ENCODE results near the gene NDUFS6.

NDUFS6 gene

DNA sequence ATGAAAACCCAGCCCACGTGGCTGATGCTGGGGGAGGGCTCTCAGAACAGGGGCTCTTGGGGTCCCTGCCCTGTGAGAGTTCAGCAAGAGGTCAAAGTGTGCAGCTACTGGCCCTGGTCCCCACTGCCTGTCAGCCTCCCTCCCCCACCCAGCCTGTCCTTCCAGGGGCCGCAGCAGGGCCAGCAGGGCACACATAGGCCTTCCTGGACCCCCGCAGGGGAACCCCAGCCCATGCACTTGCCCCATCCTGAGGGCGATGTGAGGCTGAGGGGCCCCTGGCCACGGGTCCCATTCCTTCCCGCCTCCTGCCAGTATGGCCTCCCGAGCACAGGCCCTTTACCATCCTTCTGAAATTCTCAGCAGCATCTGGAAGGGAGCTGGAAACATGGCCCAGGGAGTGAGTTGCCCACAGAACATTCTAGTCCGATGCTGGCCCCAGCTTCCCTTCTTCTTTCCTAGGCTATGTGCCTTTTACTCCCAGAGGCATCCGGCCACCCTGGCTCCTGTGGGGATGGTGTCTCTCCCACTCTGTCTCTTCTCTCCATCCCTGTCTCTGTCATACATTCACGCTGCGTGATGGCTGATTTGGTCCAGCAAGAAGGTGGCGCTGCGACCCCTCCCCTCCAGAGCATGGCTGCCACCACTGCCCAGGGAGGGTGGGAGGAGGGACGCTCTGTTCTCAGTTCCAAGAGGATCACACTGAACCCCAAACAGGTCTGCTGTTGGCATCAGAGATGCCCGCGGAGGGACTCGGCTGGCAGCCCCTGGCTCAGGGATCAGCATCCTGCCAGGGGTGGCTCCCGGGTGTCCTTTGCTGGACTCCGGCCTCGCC is 21.2 kb upstream of the NDUFS6 start:
- Histone ChIP-seq H3K4me1 (ENCODE audit: control insufficient read depth, insufficient read depth, low read length) (peaks cover 11% of the 10 kb centered on the region), H3K9me3 (ENCODE audit: control insufficient read depth, insufficient read depth, low read depth, low read length) (no peaks in the 10 kb centered on the region), H3K4me3 (ENCODE audit: low read depth, low read length) (no peak overlapping the region), H3K27ac (ENCODE audit: extremely low read depth, low read depth, low read length) (no peak overlapping the region), H3K36me3 (ENCODE audit: control insufficient read depth in 2 of 2, insufficient read depth in 1 of 2, low read length in 2 of 2) (no peaks in the 10 kb centered on the region)
- TF ChIP-seq ZNF768 (tag by site-specific recombination; IDR thresholded peaks at IDR 0.05) (no peak), ZNF514 (tag by site-specific recombination; IDR thresholded peaks at IDR 0.05) (no peak), ZNF350 (tag by site-specific recombination; IDR thresholded peaks at IDR 0.05) (no peak), ZNF830 (tag by site-specific recombination; IDR thresholded peaks at IDR 0.05; ENCODE audit: low read depth) (no peak), ZNF747 (tag by site-specific recombination; IDR thresholded peaks at IDR 0.05) (no peak), ZNF239 (tag by site-specific recombination; IDR thresholded peaks at IDR 0.05) (no peak), ZNF266 (tag by site-specific recombination; IDR thresholded peaks at IDR 0.05; ENCODE audit: low read depth) (no peak), ZNF10 (tag by site-specific recombination; IDR thresholded peaks at IDR 0.05) (no peak), ZNF169 (tag by site-specific recombination; IDR thresholded peaks at IDR 0.05) (no peak), ZNF707 (tag by site-specific recombination; IDR thresholded peaks at IDR 0.05) (no peak), ZNF138 (tag by site-specific recombination; IDR thresholded peaks at IDR 0.05; ENCODE audit: borderline replicate concordance) (no peak), ZNF146 (tag by site-specific recombination; IDR thresholded peaks at IDR 0.05) (no peak)
- TF ChIP-seq, protein P1, sequence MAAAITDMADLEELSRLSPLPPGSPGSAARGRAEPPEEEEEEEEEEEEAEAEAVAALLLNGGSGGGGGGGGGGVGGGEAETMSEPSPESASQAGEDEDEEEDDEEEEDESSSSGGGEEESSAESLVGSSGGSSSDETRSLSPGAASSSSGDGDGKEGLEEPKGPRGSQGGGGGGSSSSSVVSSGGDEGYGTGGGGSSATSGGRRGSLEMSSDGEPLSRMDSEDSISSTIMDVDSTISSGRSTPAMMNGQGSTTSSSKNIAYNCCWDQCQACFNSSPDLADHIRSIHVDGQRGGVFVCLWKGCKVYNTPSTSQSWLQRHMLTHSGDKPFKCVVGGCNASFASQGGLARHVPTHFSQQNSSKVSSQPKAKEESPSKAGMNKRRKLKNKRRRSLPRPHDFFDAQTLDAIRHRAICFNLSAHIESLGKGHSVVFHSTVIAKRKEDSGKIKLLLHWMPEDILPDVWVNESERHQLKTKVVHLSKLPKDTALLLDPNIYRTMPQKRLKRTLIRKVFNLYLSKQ (tag by site-specific recombination; IDR thresholded peaks at IDR 0.05; ENCODE audit: borderline replicate concordance): no peak
- TF ChIP-seq, protein P2, sequence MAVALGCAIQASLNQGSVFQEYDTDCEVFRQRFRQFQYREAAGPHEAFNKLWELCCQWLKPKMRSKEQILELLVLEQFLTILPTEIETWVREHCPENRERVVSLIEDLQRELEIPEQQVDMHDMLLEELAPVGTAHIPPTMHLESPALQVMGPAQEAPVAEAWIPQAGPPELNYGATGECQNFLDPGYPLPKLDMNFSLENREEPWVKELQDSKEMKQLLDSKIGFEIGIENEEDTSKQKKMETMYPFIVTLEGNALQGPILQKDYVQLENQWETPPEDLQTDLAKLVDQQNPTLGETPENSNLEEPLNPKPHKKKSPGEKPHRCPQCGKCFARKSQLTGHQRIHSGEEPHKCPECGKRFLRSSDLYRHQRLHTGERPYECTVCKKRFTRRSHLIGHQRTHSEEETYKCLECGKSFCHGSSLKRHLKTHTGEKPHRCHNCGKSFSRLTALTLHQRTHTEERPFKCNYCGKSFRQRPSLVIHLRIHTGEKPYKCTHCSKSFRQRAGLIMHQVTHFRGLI (tag by site-specific recombination; IDR thresholded peaks at IDR 0.05): no peak
- POLR2A ChIA-PET: no interaction called here
- CTCF ChIA-PET: interaction anchor here (0.5 to 0.6 kb wide), 2 partner anchors 51 to 528 kb away, joined by 5 to 7 read pairs; no protein-coding TSS in a partner anchor

DNA sequence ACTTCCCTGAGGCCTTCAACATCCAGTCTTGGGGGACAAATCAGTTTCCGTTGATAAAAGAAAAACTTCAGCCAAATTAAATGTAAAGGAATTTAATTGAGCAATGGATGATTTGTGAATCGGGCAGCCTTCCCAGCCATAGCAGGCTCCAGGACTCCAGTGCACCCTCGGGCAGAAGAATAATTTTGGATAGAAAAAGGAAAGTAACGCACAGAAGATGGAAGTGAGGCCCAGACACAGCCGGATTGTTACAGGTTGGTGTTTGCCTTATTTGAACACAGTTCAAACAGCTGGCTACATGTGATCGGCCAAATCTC is 20.6 kb upstream of the NDUFS6 start:
- H3K4me3 ChIP-seq (ENCODE audit: low read depth, low read length): no peak overlapping the region
- H3K4me1 ChIP-seq (ENCODE audit: control insufficient read depth, insufficient read depth, low read length): peaks cover 11% of the 10 kb centered on the region
- TF ChIP-seq ZNF155 (tag by site-specific recombination; IDR thresholded peaks at IDR 0.05) (no peak), ZNF747 (tag by site-specific recombination; IDR thresholded peaks at IDR 0.05) (no peak), ZNF621 (tag by site-specific recombination; IDR thresholded peaks at IDR 0.05) (no peak), ZNF843 (tag by site-specific recombination; IDR thresholded peaks at IDR 0.05) (no peak), MEIS1 (CRISPR knock-in tag; IDR thresholded peaks at IDR 0.05; ENCODE audit: borderline replicate concordance) (no peak), ZNF19 (tag by site-specific recombination; IDR thresholded peaks at IDR 0.05; ENCODE audit: low read depth) (no peak), ZNF292 (tag by site-specific recombination; IDR thresholded peaks at IDR 0.05; ENCODE audit: borderline replicate concordance, low read depth) (no peak)
- TF ChIP-seq, protein P3, sequence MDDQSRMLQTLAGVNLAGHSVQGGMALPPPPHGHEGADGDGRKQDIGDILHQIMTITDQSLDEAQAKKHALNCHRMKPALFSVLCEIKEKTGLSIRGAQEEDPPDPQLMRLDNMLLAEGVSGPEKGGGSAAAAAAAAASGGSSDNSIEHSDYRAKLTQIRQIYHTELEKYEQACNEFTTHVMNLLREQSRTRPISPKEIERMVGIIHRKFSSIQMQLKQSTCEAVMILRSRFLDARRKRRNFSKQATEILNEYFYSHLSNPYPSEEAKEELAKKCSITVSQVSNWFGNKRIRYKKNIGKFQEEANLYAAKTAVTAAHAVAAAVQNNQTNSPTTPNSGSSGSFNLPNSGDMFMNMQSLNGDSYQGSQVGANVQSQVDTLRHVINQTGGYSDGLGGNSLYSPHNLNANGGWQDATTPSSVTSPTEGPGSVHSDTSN (CRISPR knock-in tag; IDR thresholded peaks at IDR 0.05): no peak
- H3K27ac ChIP-seq (ENCODE audit: extremely low read depth, low read depth, low read length): no peak overlapping the region
- no peaks in the 10 kb centered on the region for H3K36me3 ChIP-seq (ENCODE audit: control insufficient read depth in 2 of 2, insufficient read depth in 1 of 2, low read length in 2 of 2)
- POLR2A ChIA-PET: no interaction called here
- no peaks in the 10 kb centered on the region for H3K9me3 ChIP-seq (ENCODE audit: control insufficient read depth, insufficient read depth, low read depth, low read length)
- CTCF ChIA-PET: interaction anchor here (0.5 kb wide), 1 partner anchor 52 kb away, joined by 7 read pairs; no protein-coding TSS in a partner anchor
